ENCODE results near the gene UCN3. TPM values are rescaled to one million over a fixed set of nuclear protein-coding genes. Genes with fewer than 3 reads are reported as not detected.
"Not testable (repeated sequence)": the region's sequence is repeated elsewhere in the genome, so short reads cannot be mapped to it uniquely, and the experiment has no call there.

UCN3 gene
- total RNA-seq, 1 experiment from 2014 or later = not detected

DNA sequence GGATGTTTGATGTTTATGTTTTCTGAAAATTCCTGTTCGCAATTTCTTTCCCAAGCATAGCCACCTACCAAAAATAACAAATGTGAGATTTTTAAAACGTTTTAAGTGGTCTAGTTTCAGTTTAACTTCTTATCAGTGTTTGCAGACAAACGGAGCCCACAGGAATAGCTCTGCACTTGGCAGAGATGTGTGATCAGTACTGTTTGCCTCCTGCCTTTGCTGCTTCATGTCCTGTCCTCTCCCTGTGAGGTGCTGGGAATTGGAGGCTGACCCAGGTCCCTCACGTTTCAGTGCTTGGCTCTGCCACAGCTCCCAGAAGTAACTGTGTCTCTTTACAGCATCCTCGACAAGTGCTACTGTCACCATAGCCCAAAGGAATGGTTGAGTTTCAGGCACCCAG is 1.2 kb downstream of the UCN3 start:
- no peak for DNase-seq (ENCODE audit: low read depth)

DNA sequence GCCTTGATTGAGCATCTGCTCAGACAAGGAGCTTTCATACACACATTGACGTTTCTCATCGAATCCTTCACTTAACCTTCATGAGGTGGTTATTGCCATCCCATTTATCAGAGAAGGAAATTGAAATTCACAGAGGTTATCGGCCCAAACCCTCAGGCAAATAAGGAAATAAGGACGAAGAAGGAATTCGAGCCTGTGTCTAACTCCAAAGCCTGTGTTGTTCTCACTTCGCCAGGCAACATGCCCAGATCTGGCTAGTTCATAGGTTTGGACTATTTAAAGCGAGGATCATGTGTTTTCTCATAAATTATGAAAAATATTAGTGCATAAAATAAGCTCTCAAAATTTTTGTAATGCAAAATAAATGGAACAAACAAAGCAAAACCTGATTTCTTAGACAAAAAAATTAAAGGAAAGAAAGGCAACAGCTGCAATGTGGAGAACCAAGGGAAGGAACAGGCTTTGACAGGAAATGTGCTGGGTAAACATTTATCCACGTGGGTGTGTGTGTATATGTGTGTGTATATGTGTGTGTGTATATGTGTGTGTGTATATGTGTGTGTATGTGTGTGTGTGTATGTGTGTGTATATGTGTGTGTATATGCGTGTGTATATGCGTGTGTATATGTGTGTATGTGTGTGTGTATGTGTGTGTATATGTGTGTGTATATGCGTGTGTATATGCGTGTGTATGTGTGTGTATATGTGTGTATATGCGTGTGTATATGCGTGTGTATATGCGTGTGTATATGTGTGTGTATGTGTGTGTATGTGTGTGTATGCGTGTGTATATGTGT is 4.8 kb downstream of the UCN3 start:
- DNase-seq (ENCODE audit: low read depth) = no peak

DNA sequence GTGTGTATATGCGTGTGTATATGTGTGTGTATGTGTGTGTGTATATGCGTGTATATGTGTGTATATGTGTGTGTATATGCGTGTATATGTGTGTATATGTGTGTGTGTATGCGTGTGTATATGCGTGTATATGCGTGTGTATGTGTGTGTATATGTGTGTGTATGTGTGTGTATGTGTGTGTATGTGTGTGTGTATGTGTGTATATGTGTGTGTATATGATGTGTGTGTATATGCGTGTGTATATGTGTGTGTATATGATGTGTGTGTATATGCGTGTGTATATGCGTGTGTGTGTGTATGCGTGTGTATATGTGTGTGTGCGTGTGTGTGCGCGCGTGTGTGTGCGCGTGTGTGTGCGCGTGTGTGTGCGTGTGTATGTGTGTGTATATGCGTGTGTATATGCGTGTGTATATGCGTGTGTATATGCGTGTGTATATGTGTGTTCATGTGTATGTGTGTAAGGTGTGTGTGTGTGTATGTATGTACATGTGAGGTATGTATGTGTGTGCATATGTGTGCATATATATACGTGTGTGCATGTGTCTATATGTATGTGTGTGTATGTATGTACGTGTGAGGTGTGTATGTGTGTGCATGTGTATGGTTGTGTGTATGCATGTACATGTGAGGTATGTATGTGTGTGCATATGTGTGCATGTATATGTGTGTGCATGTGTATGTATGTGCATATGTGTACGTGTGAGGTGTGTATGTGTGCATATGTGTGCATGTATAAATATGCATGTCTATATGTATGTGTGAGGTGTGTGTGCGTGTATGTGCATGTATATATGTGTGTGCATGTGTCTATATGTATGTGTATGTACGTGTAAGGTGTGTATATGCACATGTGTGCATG is 6.0 kb downstream of the UCN3 start:
- DNase-seq (ENCODE audit: low read depth) = no peak

DNA sequence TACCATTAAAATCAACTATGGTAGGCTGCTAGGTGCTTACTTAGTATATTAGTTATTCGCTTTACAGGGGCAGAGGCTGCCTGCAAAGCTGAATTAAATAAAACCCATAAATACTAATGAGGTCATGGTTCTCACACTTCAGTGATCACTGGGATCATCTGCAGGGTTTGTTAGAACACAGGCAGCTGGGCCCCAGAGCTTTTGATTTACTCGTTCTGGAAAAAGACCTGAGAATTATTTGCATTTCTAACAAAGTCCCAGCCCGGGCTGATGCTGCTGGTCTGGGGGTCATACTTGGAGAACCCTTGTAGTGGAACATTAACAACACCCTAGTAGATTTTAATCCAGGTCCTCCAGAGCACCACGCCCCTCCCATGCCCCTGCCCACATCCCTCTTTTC is 8.5 kb downstream of the UCN3 start:
- DNase-seq (ENCODE audit: low read depth) = no peak

DNA sequence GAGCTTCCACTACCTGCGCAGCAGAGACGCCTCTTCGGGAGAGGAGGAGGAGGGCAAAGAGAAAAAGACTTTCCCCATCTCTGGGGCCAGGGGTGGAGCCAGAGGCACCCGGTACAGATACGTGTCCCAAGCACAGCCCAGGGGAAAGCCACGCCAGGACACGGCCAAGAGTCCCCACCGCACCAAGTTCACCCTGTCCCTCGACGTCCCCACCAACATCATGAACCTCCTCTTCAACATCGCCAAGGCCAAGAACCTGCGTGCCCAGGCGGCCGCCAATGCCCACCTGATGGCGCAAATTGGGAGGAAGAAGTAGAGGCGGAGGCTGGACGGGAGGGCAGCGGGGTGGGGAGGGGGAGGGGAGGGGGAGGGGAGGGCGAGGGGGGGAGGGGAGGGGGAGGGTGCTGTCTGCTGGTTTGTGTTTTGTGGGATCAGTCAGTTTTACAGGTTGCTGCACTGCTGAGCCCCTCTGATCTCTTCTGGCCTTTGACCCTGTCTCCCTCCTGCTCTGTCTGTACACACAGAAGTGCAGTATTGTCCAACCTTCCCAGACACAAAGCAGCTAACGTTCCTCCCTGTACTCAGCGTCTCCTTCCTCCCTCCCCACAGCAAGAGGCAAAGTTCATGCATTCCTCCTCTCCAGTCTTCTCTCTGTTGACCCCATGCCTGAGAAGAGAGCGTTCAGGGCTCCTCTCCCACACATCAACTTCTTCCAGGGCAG is 9.3 kb downstream of the UCN3 start:
- no peak for DNase-seq (ENCODE audit: low read depth)

DNA sequence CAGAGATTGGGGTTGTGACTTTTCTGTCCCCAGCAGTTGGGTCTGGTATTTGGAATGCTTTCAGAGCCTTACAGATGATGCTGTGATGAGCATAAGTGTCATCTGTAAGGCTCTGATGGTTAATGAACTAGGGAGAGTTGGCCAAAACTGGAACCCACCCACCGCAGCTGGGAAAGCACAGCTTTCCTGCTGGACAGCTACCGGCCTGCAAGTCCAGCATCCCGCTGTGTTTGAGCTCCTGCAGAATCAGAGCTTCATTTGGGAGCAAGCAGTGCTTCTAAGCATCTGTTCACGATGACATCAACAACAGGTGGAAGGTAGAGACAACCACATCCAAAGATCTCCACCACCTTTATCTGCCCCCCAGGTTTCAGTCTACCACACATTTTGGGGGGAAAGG is 11.7 kb downstream of the UCN3 start:
- no peak for DNase-seq (ENCODE audit: low read depth)

DNA sequence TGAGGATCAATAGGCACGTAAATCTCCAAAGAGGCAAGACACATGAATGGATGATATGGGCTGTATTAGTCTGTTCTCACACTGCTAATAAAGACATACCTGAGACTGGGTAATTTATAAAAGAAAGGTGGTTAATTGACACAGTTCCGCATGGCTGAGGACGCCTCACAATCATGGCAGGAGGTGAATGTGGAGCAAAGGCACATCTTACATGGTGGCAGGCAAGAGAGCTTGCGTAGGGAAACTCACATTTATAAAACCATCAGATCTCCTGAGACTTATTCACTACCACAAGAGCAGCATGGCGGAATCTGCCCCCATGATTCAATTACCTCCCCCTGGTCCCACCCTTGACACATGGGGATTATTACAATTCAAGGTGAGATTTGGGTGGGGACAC is 14.4 kb downstream of the UCN3 start:
- DNase-seq (ENCODE audit: low read depth) = not testable (repeated sequence)

DNA sequence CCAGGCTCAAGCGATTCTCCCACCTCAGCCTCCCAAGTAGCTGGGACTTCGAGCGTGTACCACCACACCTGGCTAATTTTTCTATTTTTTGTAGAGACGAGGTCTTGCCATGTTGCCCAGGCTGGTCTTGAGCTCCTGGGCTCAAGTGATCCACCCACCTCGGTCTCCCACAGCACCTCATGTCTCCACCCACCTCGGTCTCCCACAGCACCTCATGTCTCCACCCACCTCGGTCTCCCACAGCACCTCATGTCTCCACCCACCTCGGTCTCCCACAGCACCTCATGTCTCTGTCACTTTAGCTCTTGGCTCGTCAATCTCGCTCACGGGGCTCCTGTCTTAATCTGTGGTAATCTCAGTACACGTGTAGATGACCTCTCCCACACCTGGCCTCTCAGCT is 15.6 kb downstream of the UCN3 start:
- DNase-seq (ENCODE audit: low read depth) = not testable (repeated sequence)

DNA sequence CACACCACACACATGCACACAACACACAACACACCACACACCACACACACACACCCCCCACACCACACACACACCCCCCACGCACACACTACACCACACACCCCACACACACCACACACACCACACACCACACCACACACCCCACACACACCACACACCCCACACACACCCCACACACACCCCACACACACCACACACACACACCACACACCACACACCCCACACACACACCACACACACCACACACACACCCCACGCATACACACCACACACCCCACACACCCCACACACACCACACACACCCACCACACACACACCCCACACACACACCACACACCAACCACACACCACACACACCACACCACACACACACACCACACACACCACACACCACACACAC is 16.4 kb downstream of the UCN3 start:
- DNase-seq (ENCODE audit: low read depth) = no peak

DNA sequence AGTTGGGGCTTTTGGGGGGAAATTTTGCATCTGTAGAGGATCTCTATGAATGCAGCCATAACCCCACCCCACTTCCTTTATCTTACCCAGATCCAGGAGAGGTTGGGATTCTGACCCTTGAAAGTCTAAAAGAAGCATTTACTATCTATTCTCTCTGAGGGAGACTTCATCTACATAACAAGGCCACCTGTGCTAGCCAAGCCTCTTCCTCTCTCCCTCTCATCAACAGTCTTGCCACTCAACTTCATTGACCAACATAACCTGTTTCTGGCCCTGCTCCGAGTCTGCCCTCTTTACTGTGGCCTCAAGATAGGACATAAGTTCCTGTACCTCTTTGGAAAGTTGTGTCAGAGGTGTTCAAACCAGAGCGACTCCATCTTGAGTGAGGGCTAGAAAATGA is 20.5 kb downstream of the UCN3 start:
- no peak for DNase-seq (ENCODE audit: low read depth)

DNA sequence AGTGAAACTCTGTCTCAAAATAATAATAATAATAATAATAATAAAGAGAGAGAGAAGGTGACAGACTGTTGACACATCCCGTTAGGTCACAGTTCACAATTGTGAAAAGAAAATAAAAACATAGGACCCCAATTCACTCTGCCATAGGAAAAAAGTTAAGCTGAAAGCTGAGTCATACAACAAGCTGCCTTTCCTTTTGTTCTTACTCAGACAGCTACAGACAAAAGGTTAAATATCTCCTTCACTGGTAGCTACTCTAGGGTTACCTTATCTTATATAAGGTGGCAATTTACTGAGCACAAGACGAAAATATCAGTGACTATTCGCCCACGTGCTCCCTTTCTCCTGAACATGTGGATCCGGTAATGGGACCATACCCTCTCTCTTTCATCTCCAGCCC is 22.4 kb downstream of the UCN3 start:
- no peak for DNase-seq (ENCODE audit: low read depth)

DNA sequence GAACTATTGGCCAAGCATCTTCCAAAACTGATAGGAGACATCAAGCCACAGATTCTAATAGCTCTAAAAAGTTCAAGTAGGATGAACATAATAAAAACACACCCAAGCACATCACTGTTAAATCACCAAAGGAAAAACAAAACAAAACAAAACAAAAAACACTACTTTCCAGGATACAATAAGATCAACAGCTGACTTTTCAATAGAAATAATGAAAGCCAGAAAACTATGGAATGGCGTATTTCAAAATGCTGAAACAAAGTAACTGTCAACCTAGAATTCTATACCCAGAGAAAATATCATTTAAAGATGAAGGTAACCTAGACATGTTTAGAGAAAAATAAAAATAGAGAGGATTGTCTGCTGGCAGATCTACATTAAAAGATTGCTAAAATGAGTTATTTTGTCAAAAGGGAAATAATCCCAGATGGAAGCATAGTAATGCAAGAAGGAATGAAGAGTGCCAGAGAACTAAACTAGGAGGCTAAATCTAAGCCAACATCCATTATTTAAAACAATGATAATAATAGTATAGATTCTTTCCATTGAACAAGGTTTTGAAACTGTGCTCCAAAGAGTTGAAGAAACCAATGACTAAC is 25.9 kb downstream of the UCN3 start:
- no peak for DNase-seq (ENCODE audit: low read depth)

DNA sequence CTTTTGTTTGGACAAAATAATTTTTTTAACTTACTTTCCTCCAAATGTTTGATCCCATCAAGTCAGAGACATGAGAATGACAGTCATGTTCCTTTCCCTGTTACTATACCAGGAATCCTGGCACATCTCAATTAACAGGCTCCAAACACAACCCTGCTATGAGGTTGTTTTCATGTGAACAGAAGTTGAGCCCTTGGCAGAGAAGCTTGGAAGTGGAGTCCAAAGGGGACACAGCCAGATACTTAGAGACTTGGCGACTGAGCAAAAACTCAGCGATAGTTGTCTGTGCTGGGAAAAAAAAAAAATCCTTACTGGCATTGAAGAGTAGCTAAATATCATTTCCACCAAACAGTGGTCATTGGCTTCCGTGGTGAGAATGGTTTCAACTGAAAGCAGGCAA is 27.0 kb downstream of the UCN3 start:
- no peak for DNase-seq (ENCODE audit: low read depth)

DNA sequence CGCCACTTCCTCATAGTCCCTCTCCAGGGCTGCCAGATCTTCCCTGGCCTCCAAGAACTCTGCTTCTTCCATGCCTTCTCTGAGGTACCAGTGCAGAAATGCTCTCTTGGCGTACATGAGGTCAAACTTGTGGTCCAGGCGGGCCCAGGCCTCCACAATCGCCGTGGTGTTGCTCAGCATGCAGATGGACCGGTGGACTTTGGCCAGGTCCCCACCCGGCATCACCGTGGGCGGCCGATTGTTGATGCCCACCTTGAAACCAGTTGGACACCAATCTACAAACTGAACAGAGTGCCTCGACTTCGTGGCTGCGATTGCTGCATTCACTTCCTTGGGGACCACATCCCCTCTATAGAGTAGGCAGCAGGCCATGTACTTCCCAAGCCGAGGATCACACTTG is 28.8 kb downstream of the UCN3 start:
- DNase-seq (ENCODE audit: low read depth) = no peak

DNA sequence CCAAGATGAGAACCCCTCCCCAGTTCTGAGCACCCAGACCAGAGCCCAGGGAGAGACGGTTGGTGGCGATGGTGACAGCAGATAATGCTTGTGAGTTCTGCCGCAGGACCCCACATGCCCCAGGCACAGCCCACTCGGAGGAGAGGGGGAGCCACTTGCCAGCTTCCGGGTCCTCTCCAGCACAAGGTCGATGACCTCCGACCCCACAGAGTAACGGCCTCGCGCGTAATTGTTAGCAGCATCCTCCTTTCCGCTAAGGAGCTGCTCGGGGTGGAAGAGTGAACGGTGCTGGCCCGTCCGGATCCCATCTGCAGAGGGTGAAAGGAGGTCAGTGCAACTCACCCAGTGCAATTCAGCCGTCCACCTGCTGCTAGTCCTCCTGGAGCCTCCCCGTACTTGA is 30.4 kb downstream of the UCN3 start:
- no peak for DNase-seq (ENCODE audit: low read depth)

DNA sequence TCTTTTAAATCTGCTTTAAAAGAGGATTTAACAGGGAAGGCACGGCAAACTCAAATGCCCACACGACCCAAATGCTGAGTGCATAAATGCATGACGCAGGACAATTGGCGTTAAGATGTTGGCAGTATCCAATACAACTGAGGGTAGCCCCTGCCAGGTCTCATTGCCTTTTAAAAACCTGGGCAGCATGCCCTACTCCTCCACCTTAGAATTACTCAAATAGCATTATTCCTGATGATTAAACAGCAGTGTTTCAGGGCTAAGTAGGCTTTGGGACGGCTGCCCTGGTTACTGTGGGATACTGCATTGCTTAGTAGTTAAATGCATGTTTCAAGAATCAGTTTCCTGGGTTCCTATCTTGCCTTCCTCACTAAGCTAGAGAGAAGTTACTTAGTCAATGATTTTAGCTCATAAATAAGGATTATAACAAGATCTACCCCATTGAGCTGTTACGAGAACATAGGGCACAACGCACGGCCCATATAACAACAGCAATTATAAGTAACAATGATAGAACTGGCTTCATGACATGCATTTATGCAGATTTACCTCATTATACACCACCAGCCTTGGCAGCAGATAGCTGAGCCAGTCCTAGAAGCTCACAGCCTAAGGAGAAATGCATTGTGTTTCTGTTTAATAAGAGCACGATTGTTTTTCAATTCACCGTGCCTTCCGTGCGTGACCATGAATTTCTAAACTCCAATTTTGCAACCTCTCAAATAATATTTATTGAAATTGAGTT is 32.0 kb downstream of the UCN3 start:
- no peak for DNase-seq (ENCODE audit: low read depth)

DNA sequence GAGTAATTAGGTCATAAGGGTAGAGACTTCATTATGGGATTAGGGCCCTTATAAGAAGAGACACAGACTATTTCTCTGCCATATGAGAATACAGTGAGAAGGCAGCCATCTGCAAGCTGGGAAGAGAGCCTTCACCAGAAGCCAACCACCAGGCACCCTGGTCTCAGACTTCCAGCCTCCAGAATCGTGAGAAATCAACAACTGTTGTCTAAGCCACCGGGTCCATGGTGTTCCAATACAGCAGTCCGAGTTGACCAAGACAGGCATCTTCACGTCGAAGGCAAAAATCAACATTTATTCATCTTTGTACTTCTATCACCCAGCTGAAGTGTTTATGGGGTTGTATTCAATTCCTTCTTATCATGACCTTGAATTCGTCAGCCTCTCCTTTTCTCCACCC is 34.6 kb downstream of the UCN3 start:
- no peak for DNase-seq (ENCODE audit: low read depth)

DNA sequence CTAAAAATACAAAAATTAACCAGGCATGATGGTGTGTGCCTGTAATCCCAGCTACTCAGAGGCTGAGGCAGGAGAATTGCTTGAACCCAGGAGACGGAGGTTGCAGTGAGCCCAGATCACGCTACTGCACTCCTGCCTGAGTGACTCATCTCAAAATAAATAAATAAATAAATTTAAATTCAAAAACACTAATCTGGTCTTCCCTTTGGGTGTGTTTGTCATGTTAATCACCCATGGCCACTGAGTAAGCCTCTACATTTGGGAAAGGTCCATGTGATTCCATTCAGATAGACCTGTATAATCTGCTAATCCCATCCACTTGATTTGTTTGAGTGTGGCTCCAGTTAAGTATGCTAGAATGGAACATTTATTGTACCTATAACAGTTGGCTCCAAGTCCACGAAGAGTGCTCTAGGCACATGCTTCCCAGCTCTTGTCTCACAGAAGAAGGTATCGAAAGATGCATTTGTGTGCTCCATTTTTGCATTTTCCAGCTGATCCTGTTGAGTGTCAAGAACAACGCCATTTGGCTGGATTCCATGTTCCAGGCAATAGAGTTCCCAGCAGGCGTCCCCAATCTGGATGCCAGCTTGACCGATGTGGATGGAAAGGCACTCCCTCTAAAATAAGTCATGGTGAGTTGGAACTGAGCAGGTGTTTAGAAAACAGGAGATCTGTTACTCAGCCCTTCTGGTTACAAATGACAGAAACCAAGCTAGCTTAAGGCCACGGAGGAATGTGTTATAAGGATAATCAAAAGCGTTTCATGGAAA is 35.9 kb downstream of the UCN3 start:
- DNase-seq (ENCODE audit: low read depth) = no peak

DNA sequence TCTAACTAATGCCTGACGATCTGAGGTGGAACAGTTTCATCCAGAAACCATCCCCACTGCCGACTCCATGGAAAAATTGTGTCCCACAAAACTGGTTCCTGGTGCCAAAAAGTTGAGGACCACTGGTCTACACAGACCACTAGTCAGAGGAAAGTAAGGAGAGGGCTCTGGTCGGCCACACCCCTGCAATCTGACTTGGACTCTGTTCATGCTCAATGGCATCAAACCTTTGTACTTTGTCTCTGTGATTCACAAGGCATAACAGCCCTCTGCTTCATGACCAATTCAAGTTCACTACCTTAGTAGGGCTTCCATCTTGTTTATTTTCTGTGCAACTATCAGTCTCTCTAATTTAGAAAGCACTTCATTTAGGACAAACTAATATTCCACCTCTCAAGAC is 38.0 kb downstream of the UCN3 start:
- no peak for DNase-seq (ENCODE audit: low read depth)

DNA sequence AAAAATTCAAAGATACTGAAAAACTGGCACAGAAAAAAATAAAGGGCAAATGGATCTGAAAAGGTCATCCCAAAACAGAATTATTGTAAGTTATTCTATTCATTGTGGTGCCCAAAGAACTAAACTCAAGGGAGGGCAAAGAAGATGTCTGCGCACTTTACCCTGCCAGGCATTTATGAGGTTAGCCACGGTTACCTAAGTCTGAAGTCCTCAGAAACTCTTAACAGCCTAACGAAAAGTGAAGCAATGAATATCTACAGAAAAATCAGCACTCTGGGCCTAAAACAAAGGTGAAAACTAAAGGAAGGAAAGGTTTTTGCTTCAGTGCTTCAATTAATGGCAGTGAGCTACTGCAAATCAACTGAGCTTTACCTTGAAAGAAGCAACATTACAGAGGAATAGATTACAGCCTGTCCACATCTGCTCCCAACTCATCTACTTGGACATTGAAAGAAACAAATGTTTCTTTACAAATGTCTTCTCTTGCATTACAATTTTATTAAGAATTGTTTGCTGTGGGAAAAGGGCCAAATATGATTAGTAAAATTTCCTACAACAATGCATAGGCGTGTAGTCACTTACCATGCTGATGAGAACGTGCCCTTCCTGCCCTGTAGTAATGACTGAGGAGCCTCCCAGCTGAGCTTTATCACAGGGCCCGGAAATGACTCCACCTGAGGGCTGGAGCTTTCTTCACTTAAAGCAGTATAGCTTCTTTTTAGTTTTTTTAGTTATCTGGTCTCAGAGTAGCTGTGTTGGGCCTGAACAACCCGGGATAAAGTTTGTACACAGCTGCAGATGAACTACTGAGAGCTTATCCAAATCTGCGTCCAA is 39.7 kb downstream of the UCN3 start, which contains the start of gene TUBAL3:
TSS of gene TUBAL3 (minus strand) at position 621 of the 834 bp plus-strand sequence. CDS start at position 585, 36 bp downstream.
- DNase-seq (ENCODE audit: low read depth) = peak; percentile 45

Data from Daoy (cell line).